B cell (primary cell): ENCODE data around the gene SLC12A6. TPM values are rescaled to one million over a fixed set of nuclear protein-coding genes. Genes with fewer than 3 reads are reported as not detected.

Source experiments
- ATAC-seq: fragments of 200-7000 bp; cut with Tn5 transposase; one replicate; pipeline ENCODE4 v1.10.0; 2021; ENCODE audit warnings: low read depth, mild to moderate bottlenecking, moderate number of reproducible peaks, moderate library complexity
- CTCF ChIA-PET: fragments of 350-600 bp; sonication (Branson Sonifier 250); formaldehyde crosslinking; loops from one replicate; lab custom pipeline; 2021; ENCODE audit warnings: antibody characterized with exemption, inconsistent platforms; lab: Charles Lee
- POLR2A ChIA-PET: fragments of 350-600 bp; sonication (Branson Sonifier 250); formaldehyde crosslinking; loops from one replicate; lab custom pipeline; 2021; ENCODE audit warnings: antibody characterized with exemption; lab: Charles Lee
- DNase-seq: peaks from one replicate; pipeline ENCODE4 v3.0.0; 2013
- H2AFZ ChIP-seq: 2 replicates; pipeline ENCODE4 v1.6.1; 2012; ENCODE audit warnings: mild to moderate bottlenecking, low read depth, low read length; ENCODE audit not compliant: insufficient read depth, poor library complexity, severe bottlenecking
- H3K27ac ChIP-seq, 2 donors: 1 replicate in 1 of 2; 2 replicates in 1 of 2; pipeline ENCODE4 v1.5.1; 2012 to 2013; ENCODE audit warnings: low read length in 2 of 2, mild to moderate bottlenecking in 2 of 2, moderate library complexity in 1 of 2
- H3K27me3 ChIP-seq, 4 experiments: fragments of 200-600 bp in 1 of 4; sonication (generic) in 1 of 4; replicated peaks in 1 of 4; 1 replicate in 2 of 4; 2 replicates in 2 of 4; pipeline versions ENCODE4 v1.6.1 to v1.7.0; 2013 to 2016; ENCODE audit warnings: low read length in 3 of 4, mild to moderate bottlenecking in 2 of 4, mixed read lengths in 1 of 4, moderate library complexity in 1 of 4; ENCODE audit not compliant: insufficient read depth in 4 of 4, control insufficient read depth in 3 of 4; ENCODE audit errors: control extremely low read depth in 1 of 4
- H3K36me3 ChIP-seq, 2 experiments: replicated peaks in 1 of 2; 1 replicate in 1 of 2; 2 replicates in 1 of 2; pipeline versions ENCODE4 v1.6.1 to v1.7.1; 2013; ENCODE audit warnings: low read length in 1 of 2; ENCODE audit not compliant: insufficient read depth in 2 of 2, control insufficient read depth in 1 of 2; ENCODE audit errors: control extremely low read depth in 1 of 2, extremely low read depth in 1 of 2
- H3K4me1 ChIP-seq, 2 donors: fragments of 200-600 bp in 1 of 2; sonication (generic) in 1 of 2; 1 replicate in 1 of 2; 2 replicates in 1 of 2; pipeline versions ENCODE4 v1.5.1 to v1.6.1; 2013 to 2017; ENCODE audit warnings: low read length in 2 of 2; ENCODE audit not compliant: control insufficient read depth in 2 of 2, insufficient read depth in 2 of 2
- H3K4me2 ChIP-seq: replicated peaks from 2 replicates; pipeline ENCODE3; 2012; ENCODE audit warnings: mild to moderate bottlenecking, low read depth, low read length; ENCODE audit not compliant: poor library complexity, severe bottlenecking
- H3K4me3 ChIP-seq, 5 experiments: fragments of 200-600 bp in 1 of 5; sonication (generic) in 1 of 5; 1 replicate in 3 of 5; 2 replicates in 2 of 5; pipeline versions ENCODE4 v1.5.1 to v1.7.0; 2011 to 2016; ENCODE audit warnings: low read length in 4 of 5, mild to moderate bottlenecking in 4 of 5, low read depth in 2 of 5, control low read depth in 1 of 5, moderate library complexity in 1 of 5; ENCODE audit not compliant: insufficient read depth in 1 of 5; ENCODE audit errors: control extremely low read depth in 1 of 5, extremely low read depth in 1 of 5
- H3K79me2 ChIP-seq: fragments of 200-600 bp; sonication (generic); one replicate; pipeline ENCODE4 v1.6.0; 2016; ENCODE audit warnings: low read length; ENCODE audit not compliant: control insufficient read depth, insufficient read depth
- H3K9ac ChIP-seq: fragments of 200-600 bp; sonication (generic); 2 replicates; pipeline ENCODE4 v1.6.1; 2017; ENCODE audit warnings: mild to moderate bottlenecking, low read length, moderate library complexity
- H3K9me3 ChIP-seq, 3 donors: one replicate each; pipeline versions ENCODE4 v1.6.1 to v1.7.1; 2013; ENCODE audit warnings: low read length in 2 of 3; ENCODE audit not compliant: control insufficient read depth in 2 of 3, insufficient read depth in 1 of 3; ENCODE audit errors: control extremely low read depth in 1 of 3
- H4K20me1 ChIP-seq: 2 replicates; pipeline ENCODE4 v1.6.0; 2012; ENCODE audit warnings: mild to moderate bottlenecking, low read length; ENCODE audit not compliant: insufficient read depth, control insufficient read depth, poor library complexity, severe bottlenecking
- H3K27ac Mint-ChIP-seq: one replicate; pipeline ENCODE4 v1.8.0; 2021; ENCODE audit warnings: mixed read lengths
- H3K27me3 Mint-ChIP-seq: one replicate; pipeline ENCODE4 v1.8.0; 2021; ENCODE audit warnings: mixed read lengths
- H3K4me1 Mint-ChIP-seq: one replicate; pipeline ENCODE4 v1.8.0; 2021; ENCODE audit warnings: mixed read lengths
- H3K4me3 Mint-ChIP-seq: one replicate; pipeline ENCODE4 v1.8.0; 2021; ENCODE audit warnings: mixed read lengths
- H3K9me3 Mint-ChIP-seq: one replicate; pipeline ENCODE4 v1.8.0; 2022; ENCODE audit warnings: mixed read lengths; ENCODE audit not compliant: insufficient read depth
- EZH2 ChIP-seq: IDR thresholded peaks from 2 replicates; pipeline ENCODE4 v1.6.1; 2012; ENCODE audit warnings: borderline replicate concordance, low read depth, mild to moderate bottlenecking, moderate library complexity, low read length; ENCODE audit not compliant: insufficient read depth, poor library complexity, severe bottlenecking
- WGBS: methylation state at CpG from one replicate; pipeline ENCODE4 v1.1.5; 2013; ENCODE audit warnings: missing lambda C conversion rate; ENCODE audit not compliant: insufficient coverage; 5-methylcytosine and 5-hydroxymethylcytosine counted together
- intact Hi-C: fragments of 100-400 bp; cut with micrococcal nuclease; formaldehyde crosslinking; loops from one replicate; pipeline ENCODE4 v1.10.0; 2022
- polyA plus RNA-seq: library from polyadenylated mRNA; depleted of rRNA; stranded (reverse); fragments of >200 nt; gene quantifications from 2 replicates; pipeline ENCODE4 v1.2.3, GENCODE V29; 2012
- total RNA-seq, 2 donors: library from RNA; stranded (reverse); fragments of 120-200 nt in 1 of 2; gene quantifications; 1 replicate in 1 of 2; 2 replicates in 1 of 2; pipeline versions ENCODE4 v1.2.3 to v1.2.4, GENCODE V29; 2013 to 2022
- TF ChIP-seq, protein P1 (sequence below): fragments of 200-600 bp; IDR thresholded peaks from one replicate; pipeline ENCODE4 v1.8.0; 2022; ENCODE audit warnings: antibody characterized with exemption, mild to moderate bottlenecking

Gene SLC12A6
- total and polyA plus RNA-seq, 2 donors (not counting 1 experiment from before 2014, with no cell fraction given), result 75.8 to 141 TPM

DNA sequence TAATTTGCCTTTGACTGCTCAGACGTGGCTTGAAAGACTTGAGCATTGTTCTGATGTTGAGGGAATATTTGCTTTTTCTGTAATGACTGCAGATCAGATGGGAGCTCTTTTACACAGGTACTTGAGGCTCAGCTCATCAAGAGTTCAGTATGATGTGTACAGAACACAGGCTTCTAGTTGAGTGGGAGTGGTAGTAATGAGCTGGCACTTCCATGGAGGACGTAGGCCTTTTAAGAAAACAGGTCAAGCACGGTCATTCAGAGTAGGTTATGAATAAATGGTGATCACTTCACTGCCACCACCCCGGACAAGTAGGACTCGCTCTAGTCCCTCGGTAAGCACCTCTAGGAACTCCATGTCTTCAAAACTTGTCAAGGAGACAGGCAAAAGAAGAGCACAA, 104.0 kb downstream of the SLC12A6 start:
- intact Hi-C loops, result no loop called here
- Histone ChIP-seq H3K36me3 (peaks cover 25 to 75% of the 10 kb centered on the region in 2 experiments), H2AFZ (no peak overlapping the region), H3K27me3 (no peaks in the 10 kb centered on the region), H3K27ac (no peak overlapping the region), H4K20me1 (no peaks in the 10 kb centered on the region), H3K4me2 (no peak overlapping the region), H3K4me1 (no peaks in the 10 kb centered on the region), H3K79me2 (no peaks in the 10 kb centered on the region), H3K9me3 (no peaks in the 10 kb centered on the region), H3K9ac (no peak overlapping the region), H3K4me3 (no peak overlapping the region)
- Mint-ChIP-seq H3K4me3 (no peak overlapping the region), H3K27ac (no peak overlapping the region), H3K9me3 (no peaks in the 10 kb centered on the region), H3K4me1 (no peaks in the 10 kb centered on the region), H3K27me3 (no peaks in the 10 kb centered on the region)
- no peak for ATAC-seq
- POLR2A ChIA-PET, result no interaction called here
- TF ChIP-seq, protein P1, sequence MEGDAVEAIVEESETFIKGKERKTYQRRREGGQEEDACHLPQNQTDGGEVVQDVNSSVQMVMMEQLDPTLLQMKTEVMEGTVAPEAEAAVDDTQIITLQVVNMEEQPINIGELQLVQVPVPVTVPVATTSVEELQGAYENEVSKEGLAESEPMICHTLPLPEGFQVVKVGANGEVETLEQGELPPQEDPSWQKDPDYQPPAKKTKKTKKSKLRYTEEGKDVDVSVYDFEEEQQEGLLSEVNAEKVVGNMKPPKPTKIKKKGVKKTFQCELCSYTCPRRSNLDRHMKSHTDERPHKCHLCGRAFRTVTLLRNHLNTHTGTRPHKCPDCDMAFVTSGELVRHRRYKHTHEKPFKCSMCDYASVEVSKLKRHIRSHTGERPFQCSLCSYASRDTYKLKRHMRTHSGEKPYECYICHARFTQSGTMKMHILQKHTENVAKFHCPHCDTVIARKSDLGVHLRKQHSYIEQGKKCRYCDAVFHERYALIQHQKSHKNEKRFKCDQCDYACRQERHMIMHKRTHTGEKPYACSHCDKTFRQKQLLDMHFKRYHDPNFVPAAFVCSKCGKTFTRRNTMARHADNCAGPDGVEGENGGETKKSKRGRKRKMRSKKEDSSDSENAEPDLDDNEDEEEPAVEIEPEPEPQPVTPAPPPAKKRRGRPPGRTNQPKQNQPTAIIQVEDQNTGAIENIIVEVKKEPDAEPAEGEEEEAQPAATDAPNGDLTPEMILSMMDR, result no peak
- no peak for TF ChIP-seq EZH2
- DNase-seq, result no peak
- CTCF ChIA-PET, result interaction anchor here (0.6 to 2.1 kb wide), 4 partner anchors 9 to 134 kb away, joined by 3 to 9 read pairs (median 6); partner anchors contain the start of genes EMC4, KATNBL1 and LPCAT4
- 93% methylated on average over 2 of the region's 6 CpGs for WGBS

GRCh38 chr15:34223904-34224596, 113.5 kb downstream of the SLC12A6 start:
- Histone ChIP-seq H3K27ac (peak overlapping the region; percentile 77 to 90), H3K4me3 (peak overlapping the region; percentile 77 to 98 (median 82)), H3K4me1 (peaks cover 8 to 16% of the 10 kb centered on the region in 2 donors), H2AFZ (peak overlapping the region; percentile 90), H3K27me3 (no peaks in the 10 kb centered on the region), H4K20me1 (no peaks in the 10 kb centered on the region), H3K9ac (peak overlapping the region; percentile 83), H3K4me2 (peak overlapping the region; percentile 82), H3K9me3 (no peaks in the 10 kb centered on the region), H3K36me3 (peaks cover 0 to 13% of the 10 kb centered on the region in 2 experiments), H3K79me2 (peaks cover 22% of the 10 kb centered on the region)
- H3K4me1 Mint-ChIP-seq, result peaks cover 26% of the 10 kb centered on the region
- ChIA-PET CTCF (interaction anchor here (0.7 to 2.5 kb wide), 6 partner anchors 10 to 364 kb away, joined by 3 to 15 read pairs (median 10); partner anchors contain the start of genes KATNBL1 and LPCAT4), POLR2A (interaction anchor here (1.3 to 1.7 kb wide), 2 partner anchors 14 to 765 kb away, joined by 3 to 10 read pairs; partner anchors contain the start of gene KATNBL1)
- intact Hi-C loops, result loop anchor here (1.0 kb wide), 1 partner anchor 14 kb away; the partner anchor contains the start of gene KATNBL1
- H3K4me3 Mint-ChIP-seq, result peak overlapping the region; percentile 94
- peak overlapping the region; percentile 98 for H3K27ac Mint-ChIP-seq
- WGBS, result 35% methylated on average over 13 of the region's 24 CpGs
- no peak for TF ChIP-seq EZH2
- TF ChIP-seq, protein P1, result no peak
- DNase-seq (no peak), ATAC-seq (no peak)
- no peaks in the 10 kb centered on the region for H3K9me3 Mint-ChIP-seq
- no peaks in the 10 kb centered on the region for H3K27me3 Mint-ChIP-seq
